ENCODE measurements around the gene SSH2.

SSH2 gene

GRCh38 chr17:29929533-29930408 is at the start of gene SSH2:
TSS of gene SSH2 (minus strand) at chr17:29930228. CDS start at chr17:29930000, 228 bp downstream.
- DNase-seq (ENCODE audit: low read depth, low spot score): no peak
- ChIA-PET POLR2A (interaction anchor here (1.0 to 1.1 kb wide), 3 partner anchors 121 to 290 kb away, joined by 3 to 4 read pairs (median 4); no protein-coding TSS in a partner anchor), CTCF (interaction anchor here (0.8 to 11.8 kb wide), 32 partner anchors 10 to 356 kb away, joined by 3 to 470 read pairs (median 9); partner anchors contain the start of gene EFCAB5)
- peak within 1 kb of the TSS; percentile 97 for H3K4me3 ChIP-seq (ENCODE audit: low read depth, low read length)
- TF ChIP-seq CTCF (IDR thresholded peaks at IDR 0.05; ENCODE audit: insufficient read depth, low read length, missing control alignments): peak; percentile 29

GRCh38 chr17:29977836-29978235 is 47.8 kb upstream of the SSH2 start:
- TF ChIP-seq CTCF (IDR thresholded peaks at IDR 0.05; ENCODE audit: insufficient read depth, low read length, missing control alignments): no peak
- peak; percentile 45 for DNase-seq (ENCODE audit: low read depth, low spot score)
- H3K4me3 ChIP-seq (ENCODE audit: low read depth, low read length): no peak overlapping the region
- ChIA-PET POLR2A (no interaction called here), CTCF (interaction anchor here (2.5 kb wide), 1 partner anchor 47 kb away, joined by 9 read pairs; the partner anchor contains the start of gene SSH2)

GRCh38 chr17:29973005-29973404 is 43.0 kb upstream of the SSH2 start:
- CTCF ChIA-PET: interaction anchor here (0.8 kb wide), 1 partner anchor 165 kb away, joined by 3 read pairs; no protein-coding TSS in a partner anchor
- no peak overlapping the region for H3K4me3 ChIP-seq (ENCODE audit: low read depth, low read length)
- no peak for TF ChIP-seq CTCF (IDR thresholded peaks at IDR 0.05; ENCODE audit: insufficient read depth, low read length, missing control alignments)
- POLR2A ChIA-PET: no interaction called here
- DNase-seq (ENCODE audit: low read depth, low spot score): no peak

- no peak for TF ChIP-seq CTCF (IDR thresholded peaks at IDR 0.05; ENCODE audit: insufficient read depth, low read length, missing control alignments)
- POLR2A ChIA-PET: no interaction called here
- H3K4me3 ChIP-seq (ENCODE audit: low read depth, low read length): no peak overlapping the region
- DNase-seq (ENCODE audit: low read depth, low spot score): no peak
- CTCF ChIA-PET: interaction anchor here (0.8 kb wide), 1 partner anchor 165 kb away, joined by 3 read pairs; no protein-coding TSS in a partner anchor
Measured at GRCh38 chr17:29972277-29972676, 42.2 kb upstream of the SSH2 start.

- CTCF ChIA-PET: no interaction called here
Measured at GRCh38 chr17:29968271-29968670, 38.2 kb upstream of the SSH2 start.

More at GRCh38 chr17:29968271-29968670, 38.2 kb upstream of the SSH2 start:
- DNase-seq (ENCODE audit: low read depth, low spot score): no peak
- no peak for TF ChIP-seq CTCF (IDR thresholded peaks at IDR 0.05; ENCODE audit: insufficient read depth, low read length, missing control alignments)
- no peak overlapping the region for H3K4me3 ChIP-seq (ENCODE audit: low read depth, low read length)
- POLR2A ChIA-PET: no interaction called here

Data from AG04449 (cell line).